CD8-positive, alpha-beta memory T cell (primary cell): Measurements from ENCODE around the gene RAD51B. TPM values are rescaled to one million over a fixed set of nuclear protein-coding genes. Genes with fewer than 3 reads are reported as not detected.

Experiments
- CTCF ChIA-PET: fragments of 350-600 bp; sonication (Branson Sonifier 250); formaldehyde crosslinking; loops from one replicate; lab custom pipeline; 2021; ENCODE audit warnings: antibody characterized with exemption; lab: Charles Lee
- POLR2A ChIA-PET: fragments of 350-600 bp; sonication (Branson Sonifier 250); formaldehyde crosslinking; loops from one replicate; lab custom pipeline; 2021; ENCODE audit warnings: antibody characterized with exemption; lab: Charles Lee
- DNase-seq, 5 donors: peaks; one replicate each; pipeline versions ENCODE4 v3.0.0 to v3.0.0-alpha.2; 2020 to 2022; ENCODE audit warnings: mixed read lengths in 1 of 5
- H3K27ac ChIP-seq: one replicate; pipeline ENCODE4 v1.7.0; 2013; ENCODE audit warnings: low read depth, mild to moderate bottlenecking, low read length, moderate library complexity
- H3K27me3 ChIP-seq: 2 replicates; pipeline ENCODE4 v1.7.0; 2013; ENCODE audit warnings: low read length, mild to moderate bottlenecking; ENCODE audit not compliant: insufficient read depth, poor library complexity, severe bottlenecking
- H3K36me3 ChIP-seq: 2 replicates; pipeline ENCODE4 v1.7.0; 2013; ENCODE audit warnings: mild to moderate bottlenecking, low read length, moderate library complexity; ENCODE audit not compliant: insufficient read depth
- H3K4me1 ChIP-seq: 2 replicates; pipeline ENCODE4 v1.7.0; 2013; ENCODE audit warnings: mild to moderate bottlenecking, low read length, moderate library complexity; ENCODE audit not compliant: insufficient read depth
- H3K4me3 ChIP-seq: 2 replicates; pipeline ENCODE4 v1.7.0; 2013; ENCODE audit warnings: mild to moderate bottlenecking, low read length
- H3K9me3 ChIP-seq: 2 replicates; pipeline ENCODE4 v1.7.0; 2013; ENCODE audit warnings: mild to moderate bottlenecking, low read length
- H3K27ac Mint-ChIP-seq, 8 donors: one replicate each; pipeline ENCODE4 v1.8.0; 2020 to 2021; ENCODE audit warnings: mixed read lengths in 8 of 8, mild to moderate bottlenecking in 6 of 8, inconsistent platforms in 3 of 8, moderate library complexity in 3 of 8
- H3K27me3 Mint-ChIP-seq, 2 donors: one replicate each; pipeline ENCODE4 v1.8.0; 2020 to 2021; ENCODE audit warnings: mixed read lengths in 2 of 2, mild to moderate bottlenecking in 1 of 2, moderate library complexity in 1 of 2
- H3K36me3 Mint-ChIP-seq, 3 donors: one replicate each; pipeline ENCODE4 v1.8.0; 2020 to 2021; ENCODE audit warnings: mixed read lengths in 3 of 3, inconsistent platforms in 1 of 3, mild to moderate bottlenecking in 1 of 3
- H3K4me1 Mint-ChIP-seq, 3 donors: one replicate each; pipeline ENCODE4 v1.8.0; 2020 to 2021; ENCODE audit warnings: mixed read lengths in 3 of 3, inconsistent platforms in 1 of 3, mild to moderate bottlenecking in 1 of 3
- H3K4me3 Mint-ChIP-seq, 7 donors: one replicate each; pipeline ENCODE4 v1.8.0; 2020 to 2021; ENCODE audit warnings: mixed read lengths in 7 of 7, mild to moderate bottlenecking in 6 of 7, moderate library complexity in 4 of 7, inconsistent platforms in 2 of 7
- H3K9me3 Mint-ChIP-seq, 5 donors: one replicate each; pipeline ENCODE4 v1.8.0; 2020 to 2022; ENCODE audit warnings: mixed read lengths in 5 of 5, mild to moderate bottlenecking in 3 of 5, moderate library complexity in 2 of 5, inconsistent platforms in 1 of 5
- polyA plus RNA-seq: library from polyadenylated mRNA; unstranded; fragments of 300-500 nt; fragmentation: Illumina TruSeq; gene quantifications from one replicate; pipeline ENCODE4 v1.2.3, GENCODE V29; 2021
- total RNA-seq, 2 experiments: library from RNA; stranded (reverse); gene quantifications; one replicate each; pipeline ENCODE4 v1.2.3, GENCODE V29; 2021

Gene RAD51B
- total and polyA plus RNA-seq, 3 experiments from 2014 or later = 15.7 to 22.9 (median 17.4) TPM

DNA sequence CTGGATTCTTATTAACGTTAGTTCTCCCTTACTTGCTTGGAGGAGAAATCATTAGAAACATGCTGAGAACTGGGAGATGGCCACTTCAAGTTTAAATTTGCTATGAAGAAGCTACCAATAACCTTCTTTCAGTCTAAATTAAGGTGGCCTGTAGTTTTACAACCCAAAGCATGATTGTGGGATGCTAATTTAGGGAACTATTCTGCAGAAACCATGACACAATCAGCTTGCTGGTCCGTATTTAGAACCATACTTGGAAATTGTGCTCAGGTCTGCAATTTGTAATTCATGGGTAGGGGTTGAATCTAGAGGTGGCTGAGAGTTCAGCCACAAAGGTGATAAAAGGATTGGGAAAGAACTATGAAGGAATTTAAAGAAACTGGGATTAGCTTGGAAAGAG, 405.7 kb downstream of the RAD51B start:
- CTCF ChIA-PET = interaction anchor here (0.6 kb wide), 1 partner anchor 360 kb away, joined by 3 read pairs; no protein-coding TSS in a partner anchor

DNA sequence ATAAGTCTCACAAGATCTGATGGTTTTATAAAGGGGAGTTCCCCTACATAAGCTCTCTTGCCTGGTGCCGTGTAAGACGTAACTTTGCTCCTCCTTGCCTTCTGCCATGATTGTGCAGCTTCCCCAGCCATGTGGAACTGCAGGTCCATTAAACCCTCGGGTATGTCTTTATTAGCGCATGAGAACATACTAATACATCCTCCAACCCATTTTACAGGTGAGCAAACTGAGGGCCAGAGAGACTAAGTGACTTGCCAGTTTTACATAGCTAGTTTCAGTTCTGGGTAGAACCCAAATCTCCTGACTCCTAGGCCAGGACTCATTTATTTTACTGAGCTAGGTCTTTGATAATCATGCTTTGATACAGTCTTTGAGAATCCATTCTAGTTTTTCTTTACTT, 406.9 kb downstream of the RAD51B start:
- DNase-seq = no peak
- Mint-ChIP-seq H3K36me3 (peaks cover 0 to 16% (median 2%) of the 10 kb centered on the region in 3 donors), H3K4me1 (no peaks in the 10 kb centered on the region), H3K4me3 (no peak overlapping the region), H3K27me3 (no peaks in the 10 kb centered on the region), H3K9me3 (peaks cover 0 to 2% (median 0%) of the 10 kb centered on the region in 5 donors), H3K27ac (no peak overlapping the region)
- Histone ChIP-seq H3K27me3 (no peaks in the 10 kb centered on the region), H3K4me1 (no peaks in the 10 kb centered on the region), H3K27ac (no peak overlapping the region), H3K4me3 (no peak overlapping the region), H3K9me3 (no peaks in the 10 kb centered on the region), H3K36me3 (no peaks in the 10 kb centered on the region)
- POLR2A ChIA-PET = no interaction called here
- CTCF ChIA-PET = no interaction called here

More for the DNA sequence above, 405.7 kb downstream of the RAD51B start:
- peaks cover 0 to 4% (median 0%) of the 10 kb centered on the region in 5 donors for H3K9me3 Mint-ChIP-seq
- H3K4me1 Mint-ChIP-seq = no peaks in the 10 kb centered on the region
- Histone ChIP-seq H3K27ac (no peak overlapping the region), H3K27me3 (no peaks in the 10 kb centered on the region), H3K36me3 (no peaks in the 10 kb centered on the region), H3K9me3 (no peaks in the 10 kb centered on the region), H3K4me1 (no peaks in the 10 kb centered on the region), H3K4me3 (no peak overlapping the region)
- H3K27me3 Mint-ChIP-seq = no peaks in the 10 kb centered on the region
- POLR2A ChIA-PET = no interaction called here
- no peak for DNase-seq
- H3K27ac Mint-ChIP-seq = no peak overlapping the region
- no peak overlapping the region for H3K4me3 Mint-ChIP-seq
- H3K36me3 Mint-ChIP-seq = peaks cover 0 to 20% (median 2%) of the 10 kb centered on the region in 3 donors

- DNase-seq = no peak
- H3K4me3 Mint-ChIP-seq = no peak overlapping the region
- H3K27ac ChIP-seq = no peak overlapping the region
- H3K4me3 ChIP-seq = no peak overlapping the region
- no peak overlapping the region for H3K27ac Mint-ChIP-seq
- POLR2A ChIA-PET = no interaction called here
- H3K27me3 Mint-ChIP-seq = no peaks in the 10 kb centered on the region
- H3K4me1 Mint-ChIP-seq = no peaks in the 10 kb centered on the region
- H3K36me3 ChIP-seq = no peaks in the 10 kb centered on the region
- H3K9me3 ChIP-seq = no peaks in the 10 kb centered on the region
- CTCF ChIA-PET = interaction anchor here (0.9 kb wide), 1 partner anchor 16 kb away, joined by 3 read pairs; no protein-coding TSS in a partner anchor
- no peaks in the 10 kb centered on the region for H3K27me3 ChIP-seq
- H3K9me3 Mint-ChIP-seq = no peaks in the 10 kb centered on the region
- H3K36me3 Mint-ChIP-seq = peaks cover 0 to 4% (median 2%) of the 10 kb centered on the region in 3 donors
- H3K4me1 ChIP-seq = no peaks in the 10 kb centered on the region
Measured at GRCh38 chr14:68228656-68229055, 409.1 kb downstream of the RAD51B start.

DNA sequence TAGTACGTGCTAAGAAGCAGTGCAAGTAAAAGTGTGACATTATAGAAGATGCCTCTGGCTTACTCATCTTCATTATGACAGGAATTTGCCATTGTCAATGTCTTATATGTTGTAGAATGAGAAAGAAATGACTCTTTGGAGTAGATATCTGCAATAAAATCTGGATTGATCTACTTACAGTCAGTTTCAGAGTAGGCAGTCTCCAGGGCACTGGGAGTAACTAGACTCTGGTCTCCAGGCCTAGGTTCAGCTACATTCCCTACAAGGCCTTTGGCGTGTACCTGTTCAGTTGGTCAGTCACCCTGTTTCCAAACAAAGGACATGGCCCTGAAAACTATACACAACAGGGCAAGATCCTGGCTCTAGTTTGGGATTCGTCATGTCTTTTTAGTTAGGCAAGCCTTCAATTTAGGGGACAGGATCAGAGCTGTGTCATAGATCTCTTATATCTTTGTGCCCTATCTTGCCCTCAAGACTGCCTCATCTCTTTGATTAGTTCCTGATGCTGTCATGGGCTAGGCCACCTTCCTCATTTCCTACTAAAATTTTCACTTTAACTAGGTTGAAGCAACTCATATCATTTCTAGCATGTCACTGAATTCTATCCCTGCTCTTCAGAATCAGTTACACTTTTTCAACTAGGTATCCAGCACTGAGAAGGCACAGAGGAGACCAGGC, 410.0 kb downstream of the RAD51B start:
- no peaks in the 10 kb centered on the region for H3K4me1 ChIP-seq
- no peak overlapping the region for H3K4me3 Mint-ChIP-seq
- no peaks in the 10 kb centered on the region for H3K9me3 Mint-ChIP-seq
- H3K27me3 ChIP-seq = no peaks in the 10 kb centered on the region
- no peaks in the 10 kb centered on the region for H3K36me3 ChIP-seq
- peaks cover 0 to 4% (median 2%) of the 10 kb centered on the region in 3 donors for H3K36me3 Mint-ChIP-seq
- H3K4me1 Mint-ChIP-seq = no peaks in the 10 kb centered on the region
- H3K27me3 Mint-ChIP-seq = no peaks in the 10 kb centered on the region
- DNase-seq = no peak
- no peak overlapping the region for H3K27ac Mint-ChIP-seq
- ChIA-PET POLR2A (no interaction called here), CTCF (interaction anchor here (0.9 kb wide), 1 partner anchor 17 kb away, joined by 3 read pairs; no protein-coding TSS in a partner anchor)
- no peak overlapping the region for H3K4me3 ChIP-seq
- no peak overlapping the region for H3K27ac ChIP-seq
- H3K9me3 ChIP-seq = no peaks in the 10 kb centered on the region

DNA sequence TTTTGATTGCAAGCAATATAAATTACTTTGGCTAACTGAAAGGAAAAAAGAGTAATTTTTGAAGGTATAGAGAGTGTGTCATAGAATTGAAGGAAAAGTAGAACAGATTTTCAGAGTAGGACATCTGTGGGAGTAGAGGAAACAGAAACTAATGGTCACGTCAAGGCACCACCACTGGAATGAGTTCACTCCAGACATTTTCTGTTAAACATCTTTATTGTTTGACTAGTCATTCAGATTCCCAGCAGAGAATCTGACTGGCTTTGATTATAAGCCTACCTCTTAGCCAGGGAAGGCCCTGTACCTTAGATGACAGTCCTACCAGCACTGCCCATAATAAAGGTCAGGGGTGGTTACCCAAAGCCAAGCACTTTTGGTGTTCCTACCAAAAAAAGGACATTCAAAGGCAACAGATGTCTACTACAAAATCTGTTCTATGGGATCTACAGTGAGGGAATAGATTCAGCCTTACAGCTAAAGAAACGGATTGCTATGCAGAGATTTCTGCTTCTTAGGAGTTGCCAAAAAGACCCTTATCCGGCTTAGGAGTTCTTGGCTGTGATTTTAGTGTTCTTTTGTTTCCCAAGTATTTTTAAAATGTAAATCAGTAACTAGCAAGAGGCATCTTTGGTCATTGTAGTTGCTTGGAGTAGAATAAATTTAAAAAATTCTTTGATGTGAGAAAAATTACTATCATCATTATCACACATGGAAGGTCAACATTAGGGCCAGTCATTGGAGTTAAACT, 410.8 kb downstream of the RAD51B start:
- H3K4me1 ChIP-seq = no peaks in the 10 kb centered on the region
- Mint-ChIP-seq H3K36me3 (peaks cover 0 to 4% (median 3%) of the 10 kb centered on the region in 3 donors), H3K27ac (no peak overlapping the region), H3K4me1 (no peaks in the 10 kb centered on the region), H3K27me3 (no peaks in the 10 kb centered on the region), H3K4me3 (no peak overlapping the region), H3K9me3 (no peaks in the 10 kb centered on the region)
- POLR2A ChIA-PET = no interaction called here
- H3K27ac ChIP-seq = no peak overlapping the region
- no peaks in the 10 kb centered on the region for H3K36me3 ChIP-seq
- no peak overlapping the region for H3K4me3 ChIP-seq
- CTCF ChIA-PET = no interaction called here
- no peaks in the 10 kb centered on the region for H3K27me3 ChIP-seq
- no peaks in the 10 kb centered on the region for H3K9me3 ChIP-seq
- no peak for DNase-seq

DNA sequence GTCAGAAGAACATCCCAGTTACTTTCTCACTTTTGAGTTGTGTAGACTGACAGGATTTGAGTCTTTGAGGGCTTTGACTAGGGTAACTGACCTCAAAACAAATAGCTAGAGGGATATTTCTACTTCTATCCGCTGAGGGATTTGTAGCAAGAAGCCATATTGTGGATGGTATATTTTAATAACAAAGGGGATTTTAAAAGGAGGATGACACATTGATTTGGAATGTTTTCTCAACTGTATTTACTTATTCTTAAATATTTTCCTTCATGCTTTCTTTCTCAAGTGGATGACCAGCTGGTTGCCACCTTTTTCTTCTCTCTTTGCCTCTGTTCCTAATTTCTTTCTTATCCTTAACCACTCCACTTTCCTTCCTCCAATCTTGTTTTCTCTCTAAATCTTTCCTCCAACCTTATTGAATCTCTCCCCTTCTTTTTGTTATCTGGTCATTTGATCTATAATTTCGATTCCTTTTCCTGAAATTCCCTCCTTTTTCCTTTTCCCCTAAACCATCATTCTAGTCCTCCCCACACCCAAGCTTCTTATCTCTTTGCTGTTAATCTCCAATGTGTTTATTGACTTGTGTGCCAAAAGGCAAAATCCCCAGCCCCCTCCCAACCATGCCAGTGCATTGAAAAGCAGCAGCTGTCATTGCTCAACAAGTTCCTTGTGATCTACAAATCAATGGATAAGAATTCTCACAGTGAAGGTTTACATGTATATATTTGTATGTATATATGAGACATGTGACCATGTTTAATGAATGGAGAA, 411.6 kb downstream of the RAD51B start:
- CTCF ChIA-PET = no interaction called here
- H3K36me3 Mint-ChIP-seq = peaks cover 0 to 4% (median 2%) of the 10 kb centered on the region in 3 donors
- POLR2A ChIA-PET = no interaction called here

DNA sequence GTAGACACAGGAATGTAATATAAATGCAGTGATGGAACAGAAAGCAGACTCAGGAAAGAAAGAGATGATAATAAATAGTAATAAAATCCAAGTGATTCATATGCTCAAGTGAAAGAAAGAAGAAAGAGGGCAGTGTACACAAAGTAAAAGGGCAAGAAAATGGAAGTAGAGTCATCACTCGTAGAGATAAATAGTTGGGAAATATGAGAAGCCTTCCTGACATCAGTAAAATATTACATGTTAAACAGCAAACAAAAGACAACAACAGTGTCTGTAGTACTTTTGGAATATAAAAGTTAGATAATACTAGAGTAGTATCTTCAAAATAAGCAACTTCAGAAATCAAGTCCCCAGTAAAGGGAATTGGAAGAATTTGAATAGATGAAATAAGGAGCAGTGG, 412.3 kb downstream of the RAD51B start:
- Mint-ChIP-seq H3K27ac (no peak overlapping the region), H3K36me3 (peaks cover 0 to 2% (median 0%) of the 10 kb centered on the region in 3 donors)
- H3K27ac ChIP-seq = no peak overlapping the region

More for the DNA sequence above, 411.6 kb downstream of the RAD51B start:
- Mint-ChIP-seq H3K27ac (no peak overlapping the region), H3K4me3 (no peak overlapping the region), H3K27me3 (no peaks in the 10 kb centered on the region), H3K9me3 (no peaks in the 10 kb centered on the region), H3K4me1 (no peaks in the 10 kb centered on the region)
- Histone ChIP-seq H3K36me3 (no peaks in the 10 kb centered on the region), H3K4me3 (no peak overlapping the region), H3K4me1 (no peaks in the 10 kb centered on the region), H3K9me3 (no peaks in the 10 kb centered on the region), H3K27ac (no peak overlapping the region), H3K27me3 (no peaks in the 10 kb centered on the region)
- DNase-seq = no peak

More for the DNA sequence above, 412.3 kb downstream of the RAD51B start:
- no peak for DNase-seq
- CTCF ChIA-PET = no interaction called here
- POLR2A ChIA-PET = no interaction called here
- Histone ChIP-seq H3K9me3 (no peaks in the 10 kb centered on the region), H3K4me3 (no peak overlapping the region), H3K36me3 (no peaks in the 10 kb centered on the region), H3K4me1 (no peaks in the 10 kb centered on the region), H3K27me3 (no peaks in the 10 kb centered on the region)
- no peaks in the 10 kb centered on the region for H3K4me1 Mint-ChIP-seq
- H3K4me3 Mint-ChIP-seq = no peak overlapping the region
- H3K9me3 Mint-ChIP-seq = no peaks in the 10 kb centered on the region
- H3K27me3 Mint-ChIP-seq = no peaks in the 10 kb centered on the region
